SH-SY5Y (cell line): ENCODE results near the gene RNF212B.

Source experiments
- GATA2 ChIP-seq: IDR thresholded peaks from 2 replicates; pipeline ENCODE4 v1.6.1; 2011; ENCODE audit warnings: mild to moderate bottlenecking, low read depth, low read length
- GATA3 ChIP-seq: IDR thresholded peaks from 2 replicates; pipeline ENCODE4 v1.6.1; 2011; ENCODE audit warnings: low read depth, mild to moderate bottlenecking, low read length, moderate library complexity

Gene RNF212B

GRCh38 chr14:23240661-23241060 is 2.9 kb downstream of the RNF212B start:
- TF ChIP-seq GATA3 (no peak), GATA2 (no peak)

- no peak for TF ChIP-seq GATA3
- TF ChIP-seq GATA2: no peak
Observed at GRCh38 chr14:23242076-23242475, 4.3 kb downstream of the RNF212B start.

- TF ChIP-seq GATA3: no peak
- TF ChIP-seq GATA2: no peak
Observed at GRCh38 chr14:23243066-23243465, 5.3 kb downstream of the RNF212B start.

- TF ChIP-seq GATA3: no peak
- no peak for TF ChIP-seq GATA2
Observed at GRCh38 chr14:23245282-23245681, 7.5 kb downstream of the RNF212B start.

GRCh38 chr14:23248601-23249000 is 10.9 kb downstream of the RNF212B start:
- TF ChIP-seq GATA2 (no peak), GATA3 (no peak)

- no peak for TF ChIP-seq GATA3
Observed at GRCh38 chr14:23249824-23250223, 12.1 kb downstream of the RNF212B start.

GRCh38 chr14:23252006-23252405 is 14.3 kb downstream of the RNF212B start:
- TF ChIP-seq GATA2 (no peak), GATA3 (no peak)

- TF ChIP-seq GATA3 (no peak), GATA2 (no peak)
Observed at GRCh38 chr14:23252420-23253333, 14.9 kb downstream of the RNF212B start.

- TF ChIP-seq GATA2 (no peak), GATA3 (no peak)
Observed at GRCh38 chr14:23258256-23258655, 20.5 kb downstream of the RNF212B start.

- TF ChIP-seq GATA3: no peak
- TF ChIP-seq GATA2: no peak
Observed at GRCh38 chr14:23259426-23259825, 21.7 kb downstream of the RNF212B start.

- TF ChIP-seq GATA2: no peak
- no peak for TF ChIP-seq GATA3
Observed at GRCh38 chr14:23269193-23269592, 31.5 kb downstream of the RNF212B start.

- no peak for TF ChIP-seq GATA2
- no peak for TF ChIP-seq GATA3
Observed at GRCh38 chr14:23275412-23275811, 37.7 kb downstream of the RNF212B start.

- TF ChIP-seq GATA2 (no peak), GATA3 (no peak)
Observed at GRCh38 chr14:23277189-23277588, 39.5 kb downstream of the RNF212B start.

- TF ChIP-seq GATA2: no peak
Observed at GRCh38 chr14:23281247-23281646, 43.5 kb downstream of the RNF212B start.
